HepG2 (cell line): ENCODE results near the gene CDYL2. TPM values are rescaled to one million over a fixed set of nuclear protein-coding genes. Genes with fewer than 3 reads are reported as not detected.

Experiments used
- ATAC-seq: fragments of 200-7000 bp; cut with Tn5 transposase; 3 replicates; pipeline ENCODE4 v1.9.1; 2020; ENCODE audit warnings: mild to moderate bottlenecking, moderate library complexity
- BruUV-seq: library from RNA; stranded (reverse); fragments of 400-500 nt; replicated peaks from 2 replicates; lab custom pipeline; 2021; lab: Mats Ljungman, UMichigan
- CTCF ChIA-PET: fragments of 300-600 bp; formaldehyde crosslinking; extraction: SDS; loops from one replicate; lab custom pipeline; 2021; ENCODE audit warnings: low total read pairs, inconsistent platforms, low intra/inter-chr PET ratio; lab: Yijun Ruan, JAX
- POLR2A ChIA-PET: fragments of 350-600 bp; sonication (Branson Sonifier 250); formaldehyde crosslinking; loops from one replicate; lab custom pipeline; 2020; ENCODE audit warnings: antibody characterized with exemption, inconsistent platforms; lab: Yijun Ruan, JAX
- DNase-seq: peaks from one replicate; pipeline ENCODE4 v3.0.0-alpha.2; 2015; ENCODE audit warnings: low spot score
- FAIRE-seq: peaks from 3 replicates; lab custom pipeline; 2011; peaks lifted over from hg19 to GRCh38; lab: Jason Lieb, UNC
- H2AFZ ChIP-seq: one replicate; pipeline ENCODE4 v1.6.1; 2011; ENCODE audit warnings: low read length, inconsistent platforms
- H3K27ac ChIP-seq: fragments of 300-600 bp; 3 replicates; pipeline ENCODE4 v1.8.0; 2011; ENCODE audit warnings: mixed run types, mild to moderate bottlenecking, mixed read lengths, low read length, inconsistent platforms; ENCODE audit not compliant: insufficient read depth; ENCODE audit errors: extremely low read length
- H3K27me3 ChIP-seq, 2 experiments: fragments of 200-600 bp in 1 of 2; 2 replicates in 1 of 2; 3 replicates in 1 of 2; pipeline versions ENCODE4 v1.6.0 to v1.8.0; 2011; ENCODE audit warnings: low read length in 2 of 2, mild to moderate bottlenecking in 2 of 2, moderate library complexity in 2 of 2, inconsistent platforms in 1 of 2; ENCODE audit not compliant: insufficient read depth in 2 of 2, control insufficient read depth in 1 of 2
- H3K36me3 ChIP-seq, 2 experiments: fragments of 200-600 bp in 1 of 2; replicated peaks in 1 of 2; 2 replicates in 1 of 2; 3 replicates in 1 of 2; pipeline versions ENCODE4 v1.5.1 to v1.8.0; 2011; ENCODE audit warnings: low read length in 2 of 2, inconsistent platforms in 1 of 2; ENCODE audit not compliant: insufficient read depth in 2 of 2, control insufficient read depth in 1 of 2
- H3K4me1 ChIP-seq: 2 replicates; pipeline ENCODE4 v1.5.1; 2012; ENCODE audit warnings: low read length, inconsistent platforms; ENCODE audit not compliant: insufficient read depth
- H3K4me2 ChIP-seq: 2 replicates; pipeline ENCODE4 v1.6.0; 2011; ENCODE audit warnings: low read depth, low read length, inconsistent platforms
- H3K4me3 ChIP-seq, 3 experiments: fragments of 200-600 bp in 1 of 3; sonication (generic), shearing (Covaris generic) in 1 of 3; replicated peaks in 1 of 3; 2 replicates each; pipeline ENCODE4 v1.5.1; 2011 to 2016; ENCODE audit warnings: low read length in 3 of 3, inconsistent platforms in 2 of 3, low read depth in 2 of 3, mild to moderate bottlenecking in 2 of 3, control low read depth in 1 of 3, mixed read lengths in 1 of 3; ENCODE audit not compliant: insufficient read depth in 1 of 3
- H3K79me2 ChIP-seq: one replicate; pipeline ENCODE4 v1.6.1; 2011; ENCODE audit warnings: low read length, inconsistent platforms; ENCODE audit not compliant: insufficient read depth
- H3K9ac ChIP-seq: 2 replicates; pipeline ENCODE4 v1.6.0; 2011; ENCODE audit warnings: mild to moderate bottlenecking, low read depth, low read length, inconsistent platforms; ENCODE audit not compliant: insufficient read depth
- H3K9me3 ChIP-seq: 2 replicates; pipeline ENCODE4 v1.5.1; 2012; ENCODE audit warnings: mild to moderate bottlenecking, low read length
- H4K20me1 ChIP-seq: 2 replicates; pipeline ENCODE4 v1.6.0; 2011; ENCODE audit warnings: inconsistent platforms, mild to moderate bottlenecking, low read length, moderate library complexity; ENCODE audit not compliant: insufficient read depth
- ATM ChIP-seq: fragments of 450-650 bp; IDR thresholded peaks from 2 replicates; pipeline ENCODE4 v1.7.1; 2017; ENCODE audit warnings: mild to moderate bottlenecking, borderline replicate concordance
- DBP ChIP-seq: sonication (generic); formaldehyde crosslinking; IDR thresholded peaks from 2 replicates; pipeline ENCODE4 v1.4.0; 2020; ENCODE audit warnings: missing genetic modification reagents; ENCODE audit errors: not compliant biosample characterization
- RERE ChIP-seq: IDR thresholded peaks from 2 replicates; pipeline ENCODE4 v1.6.1; 2016; ENCODE audit warnings: low read depth, missing genetic modification reagents, missing compliant biosample characterization
- ZNF34 ChIP-seq: sonication (generic); formaldehyde crosslinking; IDR thresholded peaks from 2 replicates; pipeline ENCODE4 v1.4.0; 2020; ENCODE audit warnings: mild to moderate bottlenecking, missing genetic modification reagents, borderline replicate concordance
- ZNF629 ChIP-seq: sonication (generic); formaldehyde crosslinking; conservative IDR thresholded peaks from 2 replicates; pipeline ENCODE4 v1.5.0; 2020; ENCODE audit warnings: missing genetic modification reagents
- WGBS: methylation state at CpG from one replicate; pipeline ENCODE4 v1.1.6; 2017; ENCODE audit warnings: low lambda C conversion rate; 5-methylcytosine and 5-hydroxymethylcytosine counted together
- in situ Hi-C: cut with HindIII; loops from 2 replicates; pipeline ENCODE4 v1.10.0; 2017; ENCODE audit warnings: low pct_unique_long_range_greater_than_20kb; ENCODE audit not compliant: extremely low pct_ligation_motif_present
- intact Hi-C: fragments of 100-400 bp; cut with micrococcal nuclease; formaldehyde crosslinking; loops from one replicate; pipeline ENCODE4 v1.10.0; 2022; ENCODE audit not compliant: unreplicated experiment
- polyA plus RNA-seq, 8 experiments: library from polyadenylated mRNA; depleted of rRNA in 3 of 8; stranded (reverse) in 7 of 8; unstranded in 1 of 8; fragments of >200 nt; fragmentation: Illumina TruSeq in 4 of 8; extraction: Trizol in 4 of 8; gene quantifications; 2 replicates each; pipeline versions ENCODE4 v1.2.1 to v1.2.3, GENCODE V29; 2011 to 2016; ENCODE audit warnings: low read depth in 4 of 8, missing spikeins in 1 of 8, mixed read lengths in 1 of 8; ENCODE audit not compliant: insufficient read depth in 1 of 8
- total RNA-seq, 5 experiments: library from RNA; depleted of rRNA; stranded (reverse); fragments of >200 nt; fragmentation: Illumina TruSeq; extraction: Trizol; gene quantifications; 2 replicates each; pipeline ENCODE4 v1.2.3, GENCODE V29; 2016; ENCODE audit warnings: low read depth in 1 of 5

CDYL2 gene
- total and polyA plus RNA-seq, 2 of the 13 experiments (the other 11 are each of a cell fraction or from before 2014, with no cell fraction given): 0.07 to 0.35 TPM

GRCh38 chr16:80664786-80665185 is 139.6 kb downstream of the CDYL2 start:
- DNase-seq (no peak), ATAC-seq (no peak), FAIRE-seq (no peak)
- Histone ChIP-seq H3K27ac (no peak overlapping the region), H4K20me1 (no peaks in the 10 kb centered on the region), H3K9ac (no peak overlapping the region), H3K9me3 (peaks cover 11% of the 10 kb centered on the region), H3K36me3 (no peaks in the 10 kb centered on the region), H3K4me3 (no peak overlapping the region), H3K27me3 (peaks cover 0 to 13% of the 10 kb centered on the region in 2 experiments; a peak in 2 of 5 replicates), H2AFZ (no peak overlapping the region), H3K4me1 (no peaks in the 10 kb centered on the region), H3K4me2 (no peak overlapping the region), H3K79me2 (no peaks in the 10 kb centered on the region)
- ChIA-PET CTCF (no interaction called here), POLR2A (no interaction called here)
- BruUV-seq: no TSS peak
- 0 out of 2 replicates have a peak, but pooled peaks have one; percentile 8 for TF ChIP-seq ZNF629 (CRISPR knock-in tag)
- no peak for TF ChIP-seq ATM
- TF ChIP-seq DBP: no peak
- no peak for TF ChIP-seq RERE (CRISPR knock-in tag)
- no peak for TF ChIP-seq ZNF34 (CRISPR knock-in tag)
- intact Hi-C loops: no loop called here
- in situ Hi-C loops: no loop called here
- 13% methylated on average over 2 of the region's 2 CpGs for WGBS
